Fibroblast of peridontal ligament (primary cell): ENCODE measurements around the gene ADM5.

Experiments used
- DNase-seq: peaks from one replicate; pipeline ENCODE4 v3.0.0-alpha.2; 2010; ENCODE audit errors: extremely low read depth

ADM5 gene

DNA sequence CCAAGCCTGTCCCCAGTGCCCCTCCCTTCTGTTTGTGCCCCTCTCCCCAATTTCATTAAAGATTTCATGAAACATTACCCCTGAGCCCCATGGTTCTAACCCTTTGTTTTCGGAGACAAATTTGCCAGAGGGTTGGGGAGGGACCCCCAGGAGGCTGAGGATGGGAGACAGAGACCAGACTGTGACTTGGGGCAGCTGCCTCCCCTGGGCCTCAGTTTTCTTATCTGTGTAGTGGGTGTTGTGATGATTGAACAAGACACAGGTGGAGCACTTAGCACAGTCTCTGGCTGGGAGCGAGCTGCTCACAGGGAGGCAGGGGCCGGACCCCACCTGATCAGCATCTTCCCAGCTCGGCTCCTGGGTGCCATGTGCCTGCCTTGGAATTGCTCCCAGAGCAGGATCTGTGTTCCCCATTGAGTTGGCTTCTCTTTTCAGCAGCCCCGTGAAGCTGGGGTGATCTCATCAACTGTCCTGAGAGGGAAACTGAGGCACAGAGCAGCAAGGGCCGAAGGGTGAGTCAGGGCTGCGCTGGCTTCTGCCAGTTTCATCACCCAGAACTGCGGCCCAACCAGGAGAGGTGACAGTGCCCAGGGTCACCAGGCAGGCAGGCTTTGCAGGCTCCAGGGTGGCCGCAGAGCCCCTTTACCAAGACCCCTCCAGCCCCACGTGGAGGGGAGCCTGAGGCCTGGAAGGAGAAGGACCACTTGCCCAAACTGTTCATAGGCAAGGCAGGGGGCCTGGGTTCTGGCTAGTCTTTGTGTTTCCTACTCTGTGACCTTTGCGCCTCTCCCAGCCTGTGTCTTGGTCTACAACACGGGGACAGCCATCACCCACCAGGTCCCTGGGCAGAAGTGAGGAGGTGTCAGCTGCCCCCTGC is 30.6 kb upstream of the ADM5 start:
- no peak for DNase-seq

GRCh38 chr19:49660338-49660961 is 28.9 kb upstream of the ADM5 start:
- DNase-seq, result no peak

- DNase-seq, result no peak
Measured at GRCh38 chr19:49662011-49662410, 27.4 kb upstream of the ADM5 start.

DNA sequence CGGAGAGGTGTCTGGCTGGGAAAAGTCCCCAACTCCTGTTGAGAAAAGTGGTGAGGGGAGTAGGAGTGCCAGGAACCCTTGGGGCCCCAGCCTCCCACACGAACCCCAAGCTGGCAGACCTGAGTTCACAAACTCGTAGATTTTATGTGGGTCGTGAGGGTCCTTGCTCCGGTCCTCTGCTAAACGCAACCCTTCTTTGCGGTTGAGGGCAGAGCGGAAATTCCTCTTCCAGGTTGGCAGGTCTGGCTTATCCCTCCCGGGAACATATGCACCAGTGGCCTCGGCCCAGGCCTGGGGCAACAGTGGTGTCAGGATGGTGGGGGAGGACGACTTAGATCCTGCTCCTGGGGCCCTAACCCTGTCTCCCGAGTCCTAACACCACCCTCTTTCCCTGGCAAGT is 26.2 kb upstream of the ADM5 start:
- DNase-seq, result no peak

GRCh38 chr19:49664171-49665035 is 25.0 kb upstream of the ADM5 start:
- DNase-seq, result peak; percentile 68

DNA sequence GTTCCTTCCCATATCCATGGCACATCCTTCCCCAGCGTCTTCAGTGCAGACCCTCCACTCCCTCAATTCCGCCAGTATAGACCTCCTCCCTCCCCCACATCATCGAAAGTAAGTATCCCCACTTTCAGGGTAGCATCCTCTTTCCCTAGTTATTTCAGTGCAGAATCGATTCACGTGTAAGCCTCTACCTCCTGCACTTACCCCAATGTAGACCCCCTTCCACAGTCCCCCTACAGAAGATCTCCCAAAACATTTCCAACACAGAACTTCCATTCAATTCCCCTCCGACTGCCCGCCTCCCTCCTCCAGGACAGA is 24.4 kb upstream of the ADM5 start:
- no peak for DNase-seq

- peak; percentile 96 for DNase-seq
Measured at GRCh38 chr19:49665351-49666119, 23.9 kb upstream of the ADM5 start, which contains the start of the genes BCL2L12 and IRF3. Gene BCL2L12, plus strand, starts transcription at chr19:49665933. Its CDS starts 760 bp downstream, at chr19:49666693. Gene IRF3, minus strand, starts transcription at chr19:49665857. Its CDS starts 1,019 bp downstream, at chr19:49664838.

DNA sequence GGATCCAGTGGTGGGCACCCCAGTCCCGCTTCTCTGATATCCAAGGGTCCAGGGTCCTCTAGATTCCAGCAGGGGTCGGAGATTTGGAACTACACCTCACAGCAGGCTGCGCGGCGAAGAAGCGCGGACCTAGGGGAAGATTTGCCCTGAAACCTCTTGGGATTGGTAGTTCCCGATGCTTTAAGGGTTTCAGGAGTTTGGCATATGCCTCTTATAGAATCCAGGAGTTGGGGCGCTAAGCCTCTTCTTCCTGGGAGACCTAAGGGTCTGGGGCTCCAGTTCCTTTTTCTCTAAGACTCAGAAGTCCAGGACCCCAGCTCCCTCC is 23.3 kb upstream of the ADM5 start:
- DNase-seq, result no peak

DNA sequence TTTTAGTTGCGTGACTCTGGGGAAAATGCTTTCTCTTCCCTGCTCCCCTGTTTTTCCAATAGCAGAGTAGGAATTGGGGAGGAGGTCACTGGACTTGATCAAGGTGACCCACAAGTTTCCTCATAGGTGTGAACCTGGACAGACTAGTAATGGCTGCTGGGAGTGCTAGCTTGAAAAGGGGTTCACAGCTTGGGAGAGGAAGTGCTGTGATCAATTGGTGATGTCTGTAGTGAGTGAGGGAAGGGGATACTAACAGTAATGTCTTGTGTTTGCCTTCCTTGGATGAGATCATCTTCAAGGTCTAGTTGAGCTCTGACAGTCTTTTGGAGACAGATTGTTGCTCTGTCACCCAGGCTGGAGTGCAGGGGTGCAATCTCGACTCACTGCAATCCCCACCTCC is 21.9 kb upstream of the ADM5 start:
- no peak for DNase-seq

- DNase-seq, result no peak
Measured at GRCh38 chr19:49669516-49669915, 19.9 kb upstream of the ADM5 start.

DNA sequence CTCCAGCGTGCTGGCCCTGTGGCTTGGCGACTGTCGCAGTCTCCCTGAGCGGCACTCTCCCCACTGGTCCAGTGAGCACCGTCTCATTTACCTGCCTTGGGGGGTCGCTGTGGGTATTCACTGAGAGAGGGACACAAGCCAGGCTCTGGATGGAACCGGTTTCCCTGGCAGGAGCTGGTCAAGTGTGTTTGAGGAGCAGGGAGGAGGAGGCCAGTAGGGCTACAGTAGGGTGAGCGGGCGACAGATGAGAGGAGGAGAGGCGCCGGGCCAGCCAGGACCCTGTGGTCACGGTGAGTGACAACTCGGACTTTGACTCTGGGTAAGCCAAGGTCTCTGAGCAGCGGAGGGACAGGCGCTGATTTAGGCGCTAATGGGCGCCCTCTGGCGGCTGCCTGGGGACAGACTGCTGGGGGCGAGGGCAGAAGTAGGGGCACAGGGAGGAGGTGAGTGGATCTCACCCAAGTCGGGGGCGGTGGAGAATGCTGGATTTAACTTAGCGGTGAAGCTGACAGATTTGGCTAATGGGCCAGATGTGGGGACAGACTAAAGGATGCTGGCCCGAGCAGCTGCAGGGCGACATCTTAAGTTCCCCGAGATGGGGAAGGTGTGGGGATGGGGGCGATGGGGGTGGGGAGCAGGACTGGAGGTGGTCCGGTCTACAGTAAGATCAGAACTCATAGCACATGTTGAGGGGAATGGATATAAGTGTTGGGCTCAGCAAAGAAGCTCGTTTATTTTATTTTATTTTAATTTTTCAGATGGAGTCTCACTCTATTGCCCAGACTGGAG is 17.1 kb upstream of the ADM5 start:
- DNase-seq, result peak; percentile 59

GRCh38 chr19:49676136-49676783 is 13.1 kb upstream of the ADM5 start:
- peak; percentile 96 for DNase-seq

- peak; percentile 100 for DNase-seq
Measured at GRCh38 chr19:49676784-49677230, 12.6 kb upstream of the ADM5 start.

DNA sequence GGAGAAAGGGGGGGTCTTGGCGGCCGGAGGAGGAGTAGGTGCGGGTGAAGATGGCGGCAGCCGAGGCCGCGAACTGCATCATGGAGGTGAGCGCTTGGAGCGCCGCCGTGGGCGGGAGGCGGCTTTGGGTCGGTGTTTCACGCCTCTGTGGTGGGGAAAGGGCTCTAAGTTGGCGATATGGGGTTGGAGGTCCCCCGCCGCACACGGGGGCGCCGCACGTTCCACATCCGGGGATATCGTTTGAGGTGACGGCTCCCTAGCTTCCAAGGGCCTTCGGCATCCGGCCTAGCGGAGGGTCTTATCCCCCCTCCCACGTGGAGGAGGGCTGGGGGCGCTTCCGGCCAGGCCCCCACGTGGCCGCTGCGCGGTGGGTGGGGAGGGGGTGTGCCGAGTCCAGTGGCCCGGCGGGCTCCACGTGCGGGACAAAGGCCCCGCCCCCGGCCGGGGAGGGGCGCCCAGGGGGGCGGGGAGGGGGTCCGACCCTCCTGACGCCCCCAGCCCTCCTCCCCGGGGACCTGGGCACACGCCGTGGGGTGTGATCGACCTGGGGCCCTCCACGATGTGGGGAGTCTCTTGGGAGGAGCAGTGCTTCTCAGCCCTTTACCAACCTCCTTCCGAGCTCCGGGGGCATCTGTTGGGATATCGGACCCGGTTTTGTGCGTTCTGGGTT is 12.0 kb upstream of the ADM5 start, which contains the start of gene PRMT1:
Gene PRMT1, plus strand, starts transcription at position 41 of the 670 bp plus-strand sequence. Its CDS starts 10 bp downstream, at position 51.
- DNase-seq, result no peak

GRCh38 chr19:49677901-49678674 is 11.3 kb upstream of the ADM5 start:
- DNase-seq, result peak; percentile 54

DNA sequence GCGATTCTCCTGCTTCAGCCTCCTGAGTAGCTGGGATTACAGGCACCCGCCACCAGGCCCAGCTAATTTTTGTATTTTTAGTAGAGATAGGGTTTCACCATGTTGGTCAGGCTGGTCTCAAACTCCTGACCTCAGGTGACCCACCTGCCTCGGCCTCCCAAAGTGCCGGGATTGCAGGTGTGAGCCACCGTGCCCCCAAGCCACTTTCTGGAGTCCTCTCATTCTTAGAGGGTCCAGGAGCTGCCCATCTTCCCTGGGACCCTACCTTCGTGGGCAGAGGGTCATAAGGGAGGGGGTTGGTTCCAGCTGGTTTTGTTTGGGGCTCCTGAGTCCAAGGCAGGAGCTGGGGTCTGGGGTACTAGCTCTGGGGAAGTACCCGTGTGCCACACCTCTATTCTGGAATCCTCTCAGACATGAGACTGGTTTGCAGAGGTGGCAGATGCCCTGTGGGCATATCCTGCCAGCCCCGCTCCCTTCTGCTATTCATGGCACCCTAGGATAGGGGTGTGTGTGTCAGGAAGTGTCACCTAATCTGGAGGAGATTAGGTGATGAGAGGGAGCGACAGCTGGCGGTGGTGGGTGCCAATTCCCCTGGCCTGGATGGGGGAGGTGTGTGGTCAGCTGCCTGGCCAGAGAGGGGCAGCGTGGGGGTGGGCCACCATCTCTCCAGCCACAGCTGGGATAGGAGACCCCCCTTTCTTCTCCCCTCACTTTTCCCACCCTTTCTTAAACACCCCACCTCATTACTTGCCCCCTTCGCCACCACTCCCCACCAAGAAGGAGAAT is 10.2 kb upstream of the ADM5 start:
- DNase-seq, result no peak

GRCh38 chr19:49679771-49680413 is 9.5 kb upstream of the ADM5 start:
- DNase-seq, result no peak
